DND-41 (cell line): ENCODE data around the gene DSCAML1.

Experiments used
- ATAC-seq: fragments of 200-7000 bp; cut with Tn5 transposase; 3 replicates; pipeline ENCODE4 v1.9.1; 2021; ENCODE audit warnings: low read depth; ENCODE audit not compliant: insufficient read depth
- DNase-seq: peaks from one replicate; pipeline ENCODE4 v3.0.0-alpha.2; 2020
- H2AFZ ChIP-seq: 2 replicates; pipeline ENCODE4 v1.6.0; 2012; ENCODE audit warnings: low read depth, low read length
- H3K27ac ChIP-seq: 2 replicates; pipeline ENCODE4 v1.5.1; 2012; ENCODE audit warnings: low read length, inconsistent platforms
- H3K27me3 ChIP-seq: fragments of 200-600 bp; sonication (generic); 2 replicates; pipeline ENCODE4 v1.6.0; 2012; ENCODE audit warnings: low read length, mild to moderate bottlenecking, inconsistent platforms; ENCODE audit not compliant: insufficient read depth, poor library complexity
- H3K36me3 ChIP-seq: 2 replicates; pipeline ENCODE4 v1.5.1; 2012; ENCODE audit warnings: low read length, inconsistent platforms; ENCODE audit not compliant: insufficient read depth
- H3K4me1 ChIP-seq: 2 replicates; pipeline ENCODE4 v1.5.1; 2012; ENCODE audit warnings: mild to moderate bottlenecking, low read length; ENCODE audit not compliant: insufficient read depth
- H3K4me2 ChIP-seq: 2 replicates; pipeline ENCODE4 v1.6.0; 2012; ENCODE audit warnings: mild to moderate bottlenecking, moderate library complexity, low read length, inconsistent platforms; ENCODE audit not compliant: insufficient read depth
- H3K4me3 ChIP-seq, 2 experiments: fragments of 200-600 bp in 1 of 2; shearing (Covaris generic) in 1 of 2; 2 replicates each; pipeline ENCODE4 v1.5.1; 2012 to 2016; ENCODE audit warnings: inconsistent platforms in 2 of 2, low read length in 2 of 2, mild to moderate bottlenecking in 2 of 2, low read depth in 1 of 2, moderate library complexity in 1 of 2
- H3K79me2 ChIP-seq: 2 replicates; pipeline ENCODE4 v1.6.0; 2012; ENCODE audit warnings: low read length, inconsistent platforms; ENCODE audit not compliant: insufficient read depth
- H3K9ac ChIP-seq: 2 replicates; pipeline ENCODE4 v1.6.0; 2012; ENCODE audit warnings: low read depth, mild to moderate bottlenecking, inconsistent platforms, low read length, moderate library complexity
- H3K9me3 ChIP-seq: 2 replicates; pipeline ENCODE4 v1.5.1; 2012; ENCODE audit warnings: low read length, moderate library complexity, mild to moderate bottlenecking, inconsistent platforms; ENCODE audit not compliant: insufficient read depth, severe bottlenecking
- H4K20me1 ChIP-seq: 2 replicates; pipeline ENCODE4 v1.6.0; 2012; ENCODE audit warnings: low read length; ENCODE audit not compliant: insufficient read depth
- EZH2 ChIP-seq: IDR thresholded peaks from 3 replicates; pipeline ENCODE4 v1.6.1; 2012; ENCODE audit warnings: borderline replicate concordance, low read depth, mild to moderate bottlenecking, moderate library complexity, low read length, inconsistent platforms; ENCODE audit not compliant: severe bottlenecking
- TF ChIP-seq, protein P1 (sequence below): IDR thresholded peaks from 2 replicates; pipeline ENCODE4 v1.5.1; 2012; ENCODE audit warnings: borderline replicate concordance, low read length, moderate library complexity, mild to moderate bottlenecking; ENCODE audit not compliant: poor library complexity, severe bottlenecking; ENCODE audit errors: extremely low read depth

The DSCAML1 gene

DNA sequence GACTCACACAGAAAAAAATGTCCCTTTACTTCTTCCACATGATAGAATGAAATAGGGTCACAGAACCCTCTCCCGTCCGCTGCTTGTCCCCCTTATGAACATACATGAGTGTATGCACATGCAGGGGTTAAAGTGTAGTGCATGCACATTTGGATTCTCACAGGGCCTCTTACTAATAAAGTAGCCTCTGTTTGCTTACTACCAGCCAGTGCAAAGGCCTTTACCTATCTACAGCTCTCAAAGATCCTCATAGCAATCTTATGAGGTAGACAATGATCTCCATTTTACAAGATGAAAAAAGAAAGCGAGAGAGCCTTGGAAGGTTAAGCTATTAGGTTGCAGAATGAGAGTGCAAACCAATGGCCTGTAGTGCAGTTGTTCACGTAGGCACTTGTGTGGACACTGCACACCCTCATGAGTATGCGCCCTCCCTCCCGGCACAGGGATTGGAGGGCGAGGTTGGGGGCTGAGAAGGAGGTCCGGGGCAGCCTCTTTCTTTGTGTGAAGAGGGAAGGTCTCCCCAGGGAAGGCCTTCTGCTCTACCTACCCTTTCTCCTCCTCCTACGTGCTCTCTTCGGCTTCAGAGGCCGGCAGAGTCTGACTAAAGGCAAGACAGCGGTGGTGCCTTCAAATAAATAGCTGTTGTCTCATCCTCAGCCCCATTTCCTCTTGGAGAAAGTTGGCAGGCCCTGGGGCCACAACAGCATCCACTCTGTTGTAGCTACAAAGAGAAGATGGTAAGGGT, 378.1 kb downstream of the DSCAML1 start:
- Histone ChIP-seq H3K36me3 (no peaks in the 10 kb centered on the region), H3K9me3 (no peaks in the 10 kb centered on the region), H3K4me1 (no peaks in the 10 kb centered on the region), H3K27ac (no peak overlapping the region), H3K9ac (no peak overlapping the region), H3K79me2 (no peaks in the 10 kb centered on the region), H3K27me3 (no peaks in the 10 kb centered on the region), H4K20me1 (no peaks in the 10 kb centered on the region), H3K4me2 (no peak overlapping the region), H2AFZ (no peak overlapping the region), H3K4me3 (no peak overlapping the region)
- ATAC-seq (no peak), DNase-seq (no peak)
- no peak for TF ChIP-seq EZH2
- TF ChIP-seq, protein P1, sequence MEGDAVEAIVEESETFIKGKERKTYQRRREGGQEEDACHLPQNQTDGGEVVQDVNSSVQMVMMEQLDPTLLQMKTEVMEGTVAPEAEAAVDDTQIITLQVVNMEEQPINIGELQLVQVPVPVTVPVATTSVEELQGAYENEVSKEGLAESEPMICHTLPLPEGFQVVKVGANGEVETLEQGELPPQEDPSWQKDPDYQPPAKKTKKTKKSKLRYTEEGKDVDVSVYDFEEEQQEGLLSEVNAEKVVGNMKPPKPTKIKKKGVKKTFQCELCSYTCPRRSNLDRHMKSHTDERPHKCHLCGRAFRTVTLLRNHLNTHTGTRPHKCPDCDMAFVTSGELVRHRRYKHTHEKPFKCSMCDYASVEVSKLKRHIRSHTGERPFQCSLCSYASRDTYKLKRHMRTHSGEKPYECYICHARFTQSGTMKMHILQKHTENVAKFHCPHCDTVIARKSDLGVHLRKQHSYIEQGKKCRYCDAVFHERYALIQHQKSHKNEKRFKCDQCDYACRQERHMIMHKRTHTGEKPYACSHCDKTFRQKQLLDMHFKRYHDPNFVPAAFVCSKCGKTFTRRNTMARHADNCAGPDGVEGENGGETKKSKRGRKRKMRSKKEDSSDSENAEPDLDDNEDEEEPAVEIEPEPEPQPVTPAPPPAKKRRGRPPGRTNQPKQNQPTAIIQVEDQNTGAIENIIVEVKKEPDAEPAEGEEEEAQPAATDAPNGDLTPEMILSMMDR, result no peak

DNA sequence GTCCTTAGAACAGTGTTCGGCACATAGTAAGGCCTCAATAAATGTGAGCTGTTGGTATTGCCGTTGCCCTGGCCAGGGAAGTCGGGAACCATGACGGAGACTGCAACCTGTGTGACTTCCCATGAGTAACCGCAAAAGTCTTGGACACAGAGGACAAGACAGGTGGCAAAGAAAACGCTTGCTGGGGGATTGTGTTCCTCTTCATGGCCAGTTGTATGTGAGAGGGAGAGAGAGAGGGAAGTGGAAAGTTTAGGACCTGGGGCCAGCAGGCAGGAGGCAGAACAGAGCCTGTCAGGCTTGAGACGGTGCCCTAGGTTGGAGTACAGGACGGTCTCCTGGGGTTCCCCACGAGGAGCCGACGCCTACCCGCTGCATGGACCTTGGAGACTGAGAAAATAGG, 379.2 kb downstream of the DSCAML1 start:
- H3K9ac ChIP-seq, result no peak overlapping the region
- ATAC-seq (no peak), DNase-seq (no peak)
- H3K4me2 ChIP-seq, result no peak overlapping the region
- H3K79me2 ChIP-seq, result no peaks in the 10 kb centered on the region
- H4K20me1 ChIP-seq, result no peaks in the 10 kb centered on the region
- no peaks in the 10 kb centered on the region for H3K4me1 ChIP-seq
- H2AFZ ChIP-seq, result no peak overlapping the region
- H3K36me3 ChIP-seq, result no peaks in the 10 kb centered on the region
- no peaks in the 10 kb centered on the region for H3K27me3 ChIP-seq
- TF ChIP-seq, protein P1, result no peak
- TF ChIP-seq EZH2, result no peak
- no peak overlapping the region for H3K4me3 ChIP-seq
- H3K27ac ChIP-seq, result no peak overlapping the region
- no peaks in the 10 kb centered on the region for H3K9me3 ChIP-seq

DNA sequence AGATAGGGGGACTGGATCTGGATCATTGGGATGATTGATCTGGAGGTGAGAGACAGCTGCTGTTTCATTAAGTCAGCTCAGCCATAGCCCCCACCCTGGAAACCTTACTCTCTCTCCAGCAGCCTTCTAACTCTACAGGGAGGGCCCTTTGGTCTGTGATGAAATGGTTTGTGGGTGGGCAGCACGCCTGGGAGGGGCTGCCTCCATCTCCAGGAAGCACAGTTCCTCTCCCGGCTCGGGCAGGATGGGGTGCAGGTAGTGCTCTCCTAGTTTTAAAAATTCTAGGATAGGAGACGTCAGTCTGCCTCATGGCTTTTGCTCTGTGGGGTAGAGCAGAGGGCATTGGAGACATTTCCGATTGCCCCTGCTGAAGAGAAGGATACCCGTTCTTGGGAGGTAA, 379.7 kb downstream of the DSCAML1 start:
- Histone ChIP-seq H4K20me1 (no peaks in the 10 kb centered on the region), H3K4me2 (no peak overlapping the region), H3K9me3 (no peaks in the 10 kb centered on the region), H3K9ac (no peak overlapping the region), H3K79me2 (no peaks in the 10 kb centered on the region), H3K27me3 (no peaks in the 10 kb centered on the region), H3K27ac (no peak overlapping the region), H2AFZ (no peak overlapping the region), H3K36me3 (no peaks in the 10 kb centered on the region), H3K4me3 (no peak overlapping the region), H3K4me1 (no peaks in the 10 kb centered on the region)
- ATAC-seq (no peak), DNase-seq (no peak)
- TF ChIP-seq, protein P1, result no peak
- no peak for TF ChIP-seq EZH2
